Measurements from ENCODE around the gene CLBA1.

- TF ChIP-seq EZH2 (IDR thresholded peaks at IDR 0.05): no peak
- TF ChIP-seq, protein P1, sequence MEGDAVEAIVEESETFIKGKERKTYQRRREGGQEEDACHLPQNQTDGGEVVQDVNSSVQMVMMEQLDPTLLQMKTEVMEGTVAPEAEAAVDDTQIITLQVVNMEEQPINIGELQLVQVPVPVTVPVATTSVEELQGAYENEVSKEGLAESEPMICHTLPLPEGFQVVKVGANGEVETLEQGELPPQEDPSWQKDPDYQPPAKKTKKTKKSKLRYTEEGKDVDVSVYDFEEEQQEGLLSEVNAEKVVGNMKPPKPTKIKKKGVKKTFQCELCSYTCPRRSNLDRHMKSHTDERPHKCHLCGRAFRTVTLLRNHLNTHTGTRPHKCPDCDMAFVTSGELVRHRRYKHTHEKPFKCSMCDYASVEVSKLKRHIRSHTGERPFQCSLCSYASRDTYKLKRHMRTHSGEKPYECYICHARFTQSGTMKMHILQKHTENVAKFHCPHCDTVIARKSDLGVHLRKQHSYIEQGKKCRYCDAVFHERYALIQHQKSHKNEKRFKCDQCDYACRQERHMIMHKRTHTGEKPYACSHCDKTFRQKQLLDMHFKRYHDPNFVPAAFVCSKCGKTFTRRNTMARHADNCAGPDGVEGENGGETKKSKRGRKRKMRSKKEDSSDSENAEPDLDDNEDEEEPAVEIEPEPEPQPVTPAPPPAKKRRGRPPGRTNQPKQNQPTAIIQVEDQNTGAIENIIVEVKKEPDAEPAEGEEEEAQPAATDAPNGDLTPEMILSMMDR (IDR thresholded peaks at IDR 0.05 in 2 of 3, conservative IDR thresholded peaks at IDR 0.05 in 1 of 3; ENCODE audit: borderline replicate concordance in 1 of 3, insufficient read depth in 1 of 3, low read depth in 2 of 3, low read length in 2 of 3): no peak
- TF ChIP-seq POLR2A (IDR thresholded peaks at IDR 0.05; ENCODE audit: borderline replicate concordance, extremely low read depth, insufficient read depth, insufficient read length): no peak
- TF ChIP-seq ELF1 (IDR thresholded peaks at IDR 0.05; ENCODE audit: borderline replicate concordance, low read depth): no peak
- no peak for TF ChIP-seq TCF7L2 (IDR thresholded peaks at IDR 0.05; ENCODE audit: borderline replicate concordance, extremely low read depth, insufficient read depth, insufficient read length)
- 0 out of 2 replicates have a peak, but pooled peaks have one; percentile 21 for TF ChIP-seq POLR2AphosphoS5 (IDR thresholded peaks at IDR 0.05; ENCODE audit: low read depth, low read length)
- TF ChIP-seq, protein P2, sequence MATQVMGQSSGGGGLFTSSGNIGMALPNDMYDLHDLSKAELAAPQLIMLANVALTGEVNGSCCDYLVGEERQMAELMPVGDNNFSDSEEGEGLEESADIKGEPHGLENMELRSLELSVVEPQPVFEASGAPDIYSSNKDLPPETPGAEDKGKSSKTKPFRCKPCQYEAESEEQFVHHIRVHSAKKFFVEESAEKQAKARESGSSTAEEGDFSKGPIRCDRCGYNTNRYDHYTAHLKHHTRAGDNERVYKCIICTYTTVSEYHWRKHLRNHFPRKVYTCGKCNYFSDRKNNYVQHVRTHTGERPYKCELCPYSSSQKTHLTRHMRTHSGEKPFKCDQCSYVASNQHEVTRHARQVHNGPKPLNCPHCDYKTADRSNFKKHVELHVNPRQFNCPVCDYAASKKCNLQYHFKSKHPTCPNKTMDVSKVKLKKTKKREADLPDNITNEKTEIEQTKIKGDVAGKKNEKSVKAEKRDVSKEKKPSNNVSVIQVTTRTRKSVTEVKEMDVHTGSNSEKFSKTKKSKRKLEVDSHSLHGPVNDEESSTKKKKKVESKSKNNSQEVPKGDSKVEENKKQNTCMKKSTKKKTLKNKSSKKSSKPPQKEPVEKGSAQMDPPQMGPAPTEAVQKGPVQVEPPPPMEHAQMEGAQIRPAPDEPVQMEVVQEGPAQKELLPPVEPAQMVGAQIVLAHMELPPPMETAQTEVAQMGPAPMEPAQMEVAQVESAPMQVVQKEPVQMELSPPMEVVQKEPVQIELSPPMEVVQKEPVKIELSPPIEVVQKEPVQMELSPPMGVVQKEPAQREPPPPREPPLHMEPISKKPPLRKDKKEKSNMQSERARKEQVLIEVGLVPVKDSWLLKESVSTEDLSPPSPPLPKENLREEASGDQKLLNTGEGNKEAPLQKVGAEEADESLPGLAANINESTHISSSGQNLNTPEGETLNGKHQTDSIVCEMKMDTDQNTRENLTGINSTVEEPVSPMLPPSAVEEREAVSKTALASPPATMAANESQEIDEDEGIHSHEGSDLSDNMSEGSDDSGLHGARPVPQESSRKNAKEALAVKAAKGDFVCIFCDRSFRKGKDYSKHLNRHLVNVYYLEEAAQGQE (IDR thresholded peaks at IDR 0.05; ENCODE audit: low read depth): no peak
- no peak for TF ChIP-seq FOSL1 (IDR thresholded peaks at IDR 0.05; ENCODE audit: low read depth)
- TF ChIP-seq RAD21 (IDR thresholded peaks at IDR 0.05; ENCODE audit: low read depth): no peak
- no peak for TF ChIP-seq JUND (IDR thresholded peaks at IDR 0.05)
- no peak for TF ChIP-seq EZH2phosphoT487 (IDR thresholded peaks at IDR 0.05; ENCODE audit: borderline replicate concordance)
- TF ChIP-seq YY1 (IDR thresholded peaks at IDR 0.05; ENCODE audit: extremely low read depth, insufficient replicate concordance, low read depth, low read length): no peak
- no peak for TF ChIP-seq ZNF274 (IDR thresholded peaks at IDR 0.05; ENCODE audit: low read depth, low read length)
- TF ChIP-seq SIN3A (IDR thresholded peaks at IDR 0.05; ENCODE audit: low read depth): no peak
These were observed 49.6 kb upstream of the CLBA1 start for GRCh38 chr14:104935955-104936354.

Data from HCT116 (cell line).